HepG2 (cell line): Measurements from ENCODE around the gene LAMC3. TPM values are rescaled to one million over a fixed set of nuclear protein-coding genes. Genes with fewer than 3 reads are reported as not detected.

Experiments used
- CBX2 ChIP-seq, 2 experiments: fragments of 200-600 bp in 1 of 2; sonication (generic); formaldehyde crosslinking in 1 of 2; IDR thresholded peaks; 2 replicates each; pipeline versions ENCODE4 v1.7.0 to v1.8.1; 2018 to 2022; ENCODE audit warnings: low read depth in 2 of 2, low read length in 1 of 2, mild to moderate bottlenecking in 1 of 2, missing genetic modification reagents in 1 of 2
- CHCHD3 ChIP-seq: sonication (generic); formaldehyde crosslinking; IDR thresholded peaks from 2 replicates; pipeline ENCODE4 v1.8.0; 2022; ENCODE audit warnings: mild to moderate bottlenecking, missing genetic modification reagents, moderate library complexity
- HCFC1 ChIP-seq: fragments of 150-350 bp; IDR thresholded peaks from 2 replicates; pipeline ENCODE4 v1.6.1; 2014; ENCODE audit warnings: low read depth, low read length
- HDAC1 ChIP-seq: sonication (generic); formaldehyde crosslinking; IDR thresholded peaks from 2 replicates; pipeline ENCODE4 v1.5.1; 2020; ENCODE audit warnings: mild to moderate bottlenecking, missing genetic modification reagents
- HES4 ChIP-seq: sonication (generic); formaldehyde crosslinking; IDR thresholded peaks from 2 replicates; pipeline ENCODE4 v1.9.0; 2021; ENCODE audit warnings: mild to moderate bottlenecking, missing genetic modification reagents, borderline replicate concordance
- HIVEP1 ChIP-seq: sonication (generic); formaldehyde crosslinking; IDR thresholded peaks from 2 replicates; pipeline ENCODE4 v1.4.0; 2020; ENCODE audit warnings: mild to moderate bottlenecking, missing genetic modification reagents
- MAZ ChIP-seq, 2 experiments: sonication (generic) in 1 of 2; formaldehyde crosslinking in 1 of 2; IDR thresholded peaks; 2 replicates each; pipeline versions ENCODE4 v1.5.0 to v1.6.1; 2012 to 2020; ENCODE audit warnings: low read depth in 2 of 2, mild to moderate bottlenecking in 2 of 2, borderline replicate concordance in 1 of 2, improper control_type of control experiment in 1 of 2, low read length in 1 of 2, missing genetic modification reagents in 1 of 2, moderate library complexity in 1 of 2
- NR2C2 ChIP-seq: sonication (generic); formaldehyde crosslinking; IDR thresholded peaks from 2 replicates; pipeline ENCODE4 v1.4.0; 2020; ENCODE audit warnings: missing genetic modification reagents, mild to moderate bottlenecking, moderate library complexity, borderline replicate concordance
- PCBP1 ChIP-seq: fragments of 200-400 bp; formaldehyde crosslinking; IDR thresholded peaks from 2 replicates; pipeline ENCODE4 v1.6.1; 2017; ENCODE audit warnings: mild to moderate bottlenecking, low read depth, low read length, borderline replicate concordance
- PHB2 ChIP-seq: fragments of 450-650 bp; IDR thresholded peaks from 2 replicates; pipeline ENCODE4 v1.6.1; 2018; ENCODE audit not compliant: partially characterized antibody
- RFX5 ChIP-seq: IDR thresholded peaks from 2 replicates; pipeline ENCODE4 v1.6.1; 2011; ENCODE audit warnings: low read depth, low read length, improper control_type of control experiment
- TBL1XR1 ChIP-seq: fragments of 150-350 bp; IDR thresholded peaks from 2 replicates; pipeline ENCODE4 v1.6.1; 2014; ENCODE audit warnings: borderline replicate concordance, low read length; ENCODE audit not compliant: partially characterized antibody
- TCF7 ChIP-seq: sonication (generic); IDR thresholded peaks from 2 replicates; pipeline ENCODE4 v1.6.1; 2016; ENCODE audit warnings: antibody characterized with exemption, low read depth
- YEATS2 ChIP-seq: sonication (generic); formaldehyde crosslinking; IDR thresholded peaks from 2 replicates; pipeline ENCODE4 v1.4.0; 2020; ENCODE audit warnings: missing genetic modification reagents, borderline replicate concordance
- ZFP36 ChIP-seq: fragments of 150-350 bp; IDR thresholded peaks from 2 replicates; pipeline ENCODE4 v1.6.1; 2018; ENCODE audit warnings: borderline replicate concordance, low read length, low read depth; ENCODE audit not compliant: partially characterized antibody
- ZNF10 ChIP-seq: sonication (generic); formaldehyde crosslinking; IDR thresholded peaks from 2 replicates; pipeline ENCODE4 v1.4.0; 2020; ENCODE audit warnings: mild to moderate bottlenecking, low read depth, missing genetic modification reagents, borderline replicate concordance
- ZNF180 ChIP-seq: sonication (generic); formaldehyde crosslinking; IDR thresholded peaks from 2 replicates; pipeline ENCODE4 v1.4.0; 2020; ENCODE audit warnings: low read depth, missing genetic modification reagents, borderline replicate concordance
- ZNF510 ChIP-seq: sonication (generic); formaldehyde crosslinking; IDR thresholded peaks from 2 replicates; pipeline ENCODE4 v1.4.0; 2020; ENCODE audit warnings: low read depth, mild to moderate bottlenecking, missing genetic modification reagents
- ZSCAN12 ChIP-seq: sonication (generic); formaldehyde crosslinking; IDR thresholded peaks from 2 replicates; pipeline ENCODE4 v1.9.0; 2021; ENCODE audit warnings: mild to moderate bottlenecking, missing genetic modification reagents
- polyA plus RNA-seq, 8 experiments: library from polyadenylated mRNA; depleted of rRNA in 3 of 8; stranded (reverse) in 7 of 8; unstranded in 1 of 8; fragments of >200 nt; fragmentation: Illumina TruSeq in 4 of 8; extraction: Trizol in 4 of 8; gene quantifications; 2 replicates each; pipeline versions ENCODE4 v1.2.1 to v1.2.3, GENCODE V29; 2011 to 2016; ENCODE audit warnings: low read depth in 4 of 8, missing spikeins in 1 of 8, mixed read lengths in 1 of 8; ENCODE audit not compliant: insufficient read depth in 1 of 8
- total RNA-seq, 5 experiments: library from RNA; depleted of rRNA; stranded (reverse); fragments of >200 nt; fragmentation: Illumina TruSeq; extraction: Trizol; gene quantifications; 2 replicates each; pipeline ENCODE4 v1.2.3, GENCODE V29; 2016; ENCODE audit warnings: low read depth in 1 of 5
- TF ChIP-seq, protein P1 (sequence below): sonication (generic); formaldehyde crosslinking; conservative IDR thresholded peaks from 2 replicates; pipeline ENCODE4 v1.8.0; 2022; ENCODE audit warnings: mild to moderate bottlenecking, moderate library complexity, missing genetic modification reagents
- TF ChIP-seq, protein P2 (sequence below): sonication (generic); formaldehyde crosslinking; IDR thresholded peaks from 2 replicates; pipeline ENCODE4 v1.4.0; 2020; ENCODE audit warnings: low read depth, mild to moderate bottlenecking, missing genetic modification reagents
- TF ChIP-seq, protein P3 (sequence below): sonication (generic); formaldehyde crosslinking; IDR thresholded peaks from 2 replicates; pipeline ENCODE4 v1.8.0; 2022; ENCODE audit warnings: mild to moderate bottlenecking, missing genetic modification reagents, moderate library complexity

LAMC3 gene
- total and polyA plus RNA-seq, 2 of the 13 experiments (the other 11 are each of a cell fraction or from before 2014, with no cell fraction given), result 0.07 to 0.57 TPM

DNA sequence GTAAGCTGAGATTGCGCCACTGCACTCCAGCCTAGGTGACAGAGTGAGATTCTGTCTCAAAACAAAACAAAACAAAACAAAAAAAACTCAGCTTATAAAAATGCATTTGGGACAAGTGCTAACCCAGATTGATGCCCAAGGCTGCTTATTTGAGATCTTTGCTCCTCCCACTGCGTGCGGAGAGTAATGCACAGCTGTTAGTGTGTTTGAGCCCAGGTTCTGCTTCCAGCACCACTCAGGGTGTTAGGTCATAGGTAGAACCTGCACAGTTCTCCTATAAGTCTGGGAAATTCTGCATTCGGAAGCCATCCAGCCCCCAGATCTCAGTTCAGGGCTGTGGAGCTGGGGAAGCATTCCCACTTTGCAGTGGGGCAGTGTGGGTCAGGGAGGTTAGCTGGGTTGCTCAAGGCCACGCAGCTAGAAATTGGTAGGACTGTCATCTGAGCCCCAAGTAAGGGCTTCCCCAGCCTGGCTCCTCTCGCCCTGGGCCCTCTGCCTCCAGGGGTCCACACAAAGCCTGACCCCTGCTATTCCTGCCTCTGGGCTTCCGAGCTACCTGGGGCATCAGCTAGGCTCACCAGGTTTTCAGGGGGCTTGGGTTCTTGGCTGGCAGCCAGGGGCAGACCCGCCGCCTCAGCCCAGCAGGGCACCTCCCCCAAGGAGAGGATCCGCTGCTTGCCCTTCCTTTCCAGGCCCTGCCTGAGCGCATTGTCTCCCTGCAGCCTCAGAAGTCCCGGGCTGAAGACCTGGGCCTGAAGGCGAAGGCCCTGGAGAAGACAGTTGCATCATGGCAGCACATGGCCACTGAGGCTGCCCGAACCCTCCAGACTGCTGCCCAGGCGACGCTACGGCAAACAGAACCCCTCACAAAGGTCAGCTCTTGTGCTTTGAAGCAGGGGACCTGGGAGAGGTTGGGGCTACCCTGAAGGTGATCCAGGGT is 69.7 kb downstream of the LAMC3 start (continued):
- TF ChIP-seq NR2C2 (CRISPR knock-in tag) (peak; percentile 52; the same call in 1 of the 2 replicates), HCFC1 (no peak), ZFP36 (no peak), TBL1XR1 (no peak), HIVEP1 (CRISPR knock-in tag) (no peak; the same call in 1 of the 2 replicates), ZSCAN12 (CRISPR knock-in tag) (no peak), MAZ (IDR thresholded peaks at IDR 0.05; ENCODE audit: borderline replicate concordance, low read depth, low read length) (no peak), MAZ (CRISPR knock-in tag; IDR thresholded peaks at IDR 0.05; ENCODE audit: low read depth) (no peak), PHB2 (no peak), ZNF10 (CRISPR knock-in tag) (no peak), HDAC1 (CRISPR knock-in tag) (peak; percentile 52), CBX2 (IDR thresholded peaks at IDR 0.05; ENCODE audit: low read depth, low read length) (no peak), CBX2 (CRISPR knock-in tag; IDR thresholded peaks at IDR 0.05; ENCODE audit: low read depth) (no peak), CHCHD3 (no peak), YEATS2 (CRISPR knock-in tag) (no peak), PCBP1 (no peak), ZNF180 (no peak), TCF7 (peak; percentile 50), RFX5 (no peak), HES4 (CRISPR knock-in tag) (0 out of 2 replicates have a peak, but pooled peaks have one; percentile 24), ZNF510 (no peak)
- TF ChIP-seq, protein P1, sequence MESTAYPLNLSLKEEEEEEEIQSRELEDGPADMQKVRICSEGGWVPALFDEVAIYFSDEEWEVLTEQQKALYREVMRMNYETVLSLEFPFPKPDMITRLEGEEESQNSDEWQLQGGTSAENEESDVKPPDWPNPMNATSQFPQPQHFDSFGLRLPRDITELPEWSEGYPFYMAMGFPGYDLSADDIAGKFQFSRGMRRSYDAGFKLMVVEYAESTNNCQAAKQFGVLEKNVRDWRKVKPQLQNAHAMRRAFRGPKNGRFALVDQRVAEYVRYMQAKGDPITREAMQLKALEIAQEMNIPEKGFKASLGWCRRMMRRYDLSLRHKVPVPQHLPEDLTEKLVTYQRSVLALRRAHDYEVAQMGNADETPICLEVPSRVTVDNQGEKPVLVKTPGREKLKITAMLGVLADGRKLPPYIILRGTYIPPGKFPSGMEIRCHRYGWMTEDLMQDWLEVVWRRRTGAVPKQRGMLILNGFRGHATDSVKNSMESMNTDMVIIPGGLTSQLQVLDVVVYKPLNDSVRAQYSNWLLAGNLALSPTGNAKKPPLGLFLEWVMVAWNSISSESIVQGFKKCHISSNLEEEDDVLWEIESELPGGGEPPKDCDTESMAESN, result no peak; the same call in 1 of the 2 replicates
- TF ChIP-seq, protein P2, sequence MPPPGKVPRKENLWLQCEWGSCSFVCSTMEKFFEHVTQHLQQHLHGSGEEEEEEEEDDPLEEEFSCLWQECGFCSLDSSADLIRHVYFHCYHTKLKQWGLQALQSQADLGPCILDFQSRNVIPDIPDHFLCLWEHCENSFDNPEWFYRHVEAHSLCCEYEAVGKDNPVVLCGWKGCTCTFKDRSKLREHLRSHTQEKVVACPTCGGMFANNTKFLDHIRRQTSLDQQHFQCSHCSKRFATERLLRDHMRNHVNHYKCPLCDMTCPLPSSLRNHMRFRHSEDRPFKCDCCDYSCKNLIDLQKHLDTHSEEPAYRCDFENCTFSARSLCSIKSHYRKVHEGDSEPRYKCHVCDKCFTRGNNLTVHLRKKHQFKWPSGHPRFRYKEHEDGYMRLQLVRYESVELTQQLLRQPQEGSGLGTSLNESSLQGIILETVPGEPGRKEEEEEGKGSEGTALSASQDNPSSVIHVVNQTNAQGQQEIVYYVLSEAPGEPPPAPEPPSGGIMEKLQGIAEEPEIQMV (CRISPR knock-in tag), result no peak
- TF ChIP-seq, protein P3, sequence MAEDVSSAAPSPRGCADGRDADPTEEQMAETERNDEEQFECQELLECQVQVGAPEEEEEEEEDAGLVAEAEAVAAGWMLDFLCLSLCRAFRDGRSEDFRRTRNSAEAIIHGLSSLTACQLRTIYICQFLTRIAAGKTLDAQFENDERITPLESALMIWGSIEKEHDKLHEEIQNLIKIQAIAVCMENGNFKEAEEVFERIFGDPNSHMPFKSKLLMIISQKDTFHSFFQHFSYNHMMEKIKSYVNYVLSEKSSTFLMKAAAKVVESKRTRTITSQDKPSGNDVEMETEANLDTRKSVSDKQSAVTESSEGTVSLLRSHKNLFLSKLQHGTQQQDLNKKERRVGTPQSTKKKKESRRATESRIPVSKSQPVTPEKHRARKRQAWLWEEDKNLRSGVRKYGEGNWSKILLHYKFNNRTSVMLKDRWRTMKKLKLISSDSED (CRISPR knock-in tag), result no peak
